KMS-11 (cell line): ENCODE data around the gene MYH7B.

Experiments
- H2AFZ ChIP-seq: fragments of 200-600 bp; sonication (generic); 2 replicates; pipeline ENCODE4 v1.6.1; 2016; ENCODE audit warnings: antibody characterized with exemption, mixed run types, low read depth
- H3K27ac ChIP-seq: fragments of 200-600 bp; sonication (generic); 2 replicates; pipeline ENCODE4 v1.6.1; 2016; ENCODE audit warnings: mild to moderate bottlenecking, mixed run types
- H3K27me3 ChIP-seq: fragments of 200-600 bp; sonication (generic); 2 replicates; pipeline ENCODE4 v1.6.1; 2017; ENCODE audit warnings: mild to moderate bottlenecking, low read depth, mixed run types, moderate library complexity; ENCODE audit not compliant: insufficient read depth
- H3K36me3 ChIP-seq: fragments of 200-600 bp; sonication (generic); 2 replicates; pipeline ENCODE4 v1.6.1; 2017; ENCODE audit warnings: mild to moderate bottlenecking, mixed run types; ENCODE audit not compliant: insufficient read depth
- H3K4me1 ChIP-seq: fragments of 200-600 bp; sonication (generic); 2 replicates; pipeline ENCODE4 v1.6.1; 2016; ENCODE audit warnings: mild to moderate bottlenecking, low read depth, mixed run types; ENCODE audit not compliant: poor library complexity, severe bottlenecking
- H3K4me2 ChIP-seq: fragments of 200-600 bp; sonication (generic); 2 replicates; pipeline ENCODE4 v1.7.0; 2016; ENCODE audit warnings: mild to moderate bottlenecking, mixed run types
- H3K4me3 ChIP-seq: fragments of 200-600 bp; sonication (generic); IDR thresholded peaks from 2 replicates; pipeline ENCODE4 v1.6.1; 2017; ENCODE audit warnings: low read depth, low read length, mixed read lengths; ENCODE audit not compliant: insufficient read depth
- H3K79me2 ChIP-seq: fragments of 200-600 bp; sonication (generic); 2 replicates; pipeline ENCODE4 v1.6.1; 2016; ENCODE audit warnings: low read depth, mixed run types; ENCODE audit not compliant: insufficient read depth
- H3K9ac ChIP-seq: fragments of 200-600 bp; sonication (generic); 2 replicates; pipeline ENCODE4 v1.6.1; 2016; ENCODE audit warnings: mild to moderate bottlenecking, mixed run types
- H4K20me1 ChIP-seq: fragments of 200-600 bp; sonication (generic); 2 replicates; pipeline ENCODE4 v1.6.1; 2016; ENCODE audit warnings: mild to moderate bottlenecking, mixed run types; ENCODE audit not compliant: insufficient read depth
- TF ChIP-seq, protein P1 (sequence below): fragments of 200-600 bp; sonication (generic); conservative IDR thresholded peaks from 2 replicates; pipeline ENCODE4 v1.6.1; 2017; ENCODE audit warnings: low read depth, mild to moderate bottlenecking, antibody characterized with exemption, low read length, moderate library complexity, mixed read lengths

Gene MYH7B

DNA sequence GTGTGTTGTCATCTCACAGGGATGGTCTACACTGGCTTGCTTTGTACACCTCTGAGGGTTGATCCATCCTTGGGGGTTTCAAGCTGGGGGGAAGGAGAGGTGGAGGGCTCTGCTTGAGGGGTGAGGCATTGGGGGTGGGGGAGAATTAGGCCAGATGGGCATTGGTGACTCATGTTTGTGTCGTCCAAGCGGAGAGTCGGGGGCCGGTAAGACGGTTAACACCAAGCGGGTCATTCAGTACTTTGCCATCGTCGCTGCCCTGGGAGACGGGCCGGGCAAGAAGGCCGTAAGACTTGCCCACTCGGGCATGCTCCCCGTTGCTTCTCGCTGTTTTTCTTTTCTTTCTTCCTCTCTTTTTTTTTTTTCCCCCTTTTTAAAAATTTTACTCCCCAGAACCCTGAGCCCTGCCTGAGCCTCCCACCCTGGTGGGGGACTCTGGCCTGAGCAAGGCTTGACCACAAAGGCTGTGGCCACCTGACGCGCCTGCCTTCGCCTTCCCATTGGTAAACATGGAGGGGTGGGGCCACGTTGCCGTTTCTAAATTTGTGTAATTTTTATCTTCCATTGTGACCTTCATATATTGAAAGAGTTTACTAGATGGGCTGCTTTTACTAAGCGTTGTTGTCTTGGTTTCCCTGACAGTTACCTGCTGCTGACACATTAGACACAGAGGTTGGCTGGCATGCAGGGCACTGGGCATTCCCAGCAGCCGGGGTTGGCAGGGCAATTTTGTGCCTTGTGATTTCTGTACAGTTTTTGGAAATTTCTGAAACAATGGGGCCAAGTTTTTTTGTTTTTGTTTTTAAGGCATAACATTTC is 26.8 kb downstream of the MYH7B start:
- TF ChIP-seq, protein P1, sequence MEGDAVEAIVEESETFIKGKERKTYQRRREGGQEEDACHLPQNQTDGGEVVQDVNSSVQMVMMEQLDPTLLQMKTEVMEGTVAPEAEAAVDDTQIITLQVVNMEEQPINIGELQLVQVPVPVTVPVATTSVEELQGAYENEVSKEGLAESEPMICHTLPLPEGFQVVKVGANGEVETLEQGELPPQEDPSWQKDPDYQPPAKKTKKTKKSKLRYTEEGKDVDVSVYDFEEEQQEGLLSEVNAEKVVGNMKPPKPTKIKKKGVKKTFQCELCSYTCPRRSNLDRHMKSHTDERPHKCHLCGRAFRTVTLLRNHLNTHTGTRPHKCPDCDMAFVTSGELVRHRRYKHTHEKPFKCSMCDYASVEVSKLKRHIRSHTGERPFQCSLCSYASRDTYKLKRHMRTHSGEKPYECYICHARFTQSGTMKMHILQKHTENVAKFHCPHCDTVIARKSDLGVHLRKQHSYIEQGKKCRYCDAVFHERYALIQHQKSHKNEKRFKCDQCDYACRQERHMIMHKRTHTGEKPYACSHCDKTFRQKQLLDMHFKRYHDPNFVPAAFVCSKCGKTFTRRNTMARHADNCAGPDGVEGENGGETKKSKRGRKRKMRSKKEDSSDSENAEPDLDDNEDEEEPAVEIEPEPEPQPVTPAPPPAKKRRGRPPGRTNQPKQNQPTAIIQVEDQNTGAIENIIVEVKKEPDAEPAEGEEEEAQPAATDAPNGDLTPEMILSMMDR = no peak
- peaks cover 4% of the 10 kb centered on the region; the same call in 1 of the 2 replicates for H3K27me3 ChIP-seq
- H3K27ac ChIP-seq = no peak overlapping the region
- H3K36me3 ChIP-seq = no peaks in the 10 kb centered on the region
- H3K4me1 ChIP-seq = no peaks in the 10 kb centered on the region
- H3K79me2 ChIP-seq = no peaks in the 10 kb centered on the region
- H3K4me3 ChIP-seq = no peak overlapping the region
- no peak overlapping the region for H3K9ac ChIP-seq
- H3K4me2 ChIP-seq = no peak overlapping the region
- no peak overlapping the region for H2AFZ ChIP-seq
- no peaks in the 10 kb centered on the region for H4K20me1 ChIP-seq

DNA sequence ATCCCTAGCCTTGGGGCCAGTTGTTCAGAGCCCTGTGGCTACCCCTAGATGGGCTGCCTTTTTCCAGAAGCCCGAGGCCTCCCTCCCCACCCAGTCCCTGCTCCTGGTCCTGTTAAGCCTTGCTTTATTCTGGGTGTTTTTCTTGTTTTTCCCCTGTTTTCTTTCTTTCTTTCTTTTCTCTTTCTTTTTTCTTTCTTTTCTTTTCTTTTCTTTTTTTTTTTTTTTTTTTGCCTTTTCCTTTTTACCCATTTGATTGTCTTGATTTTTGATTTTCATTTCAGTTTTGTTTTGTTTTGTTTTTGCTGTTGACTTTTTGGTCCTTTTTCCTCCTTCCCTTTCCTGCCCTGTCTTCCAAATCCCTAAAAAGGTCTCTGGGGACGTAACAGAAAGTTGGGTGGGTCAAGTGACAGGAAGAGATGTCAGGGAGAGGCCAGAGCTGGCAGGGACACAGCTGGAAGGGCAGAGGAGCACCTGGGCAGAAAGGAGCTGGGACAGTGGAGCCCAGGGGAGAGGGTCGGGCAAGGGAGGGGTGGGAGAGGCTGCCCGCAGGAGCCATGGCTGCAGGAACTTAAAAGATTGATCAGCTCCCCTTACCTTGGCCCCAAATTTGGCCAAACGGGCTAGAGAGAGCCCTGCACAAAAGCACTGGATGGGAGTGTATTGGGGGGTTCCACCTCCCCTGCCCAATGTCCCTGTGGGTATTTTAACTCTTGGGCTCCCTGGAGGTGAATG is 27.6 kb downstream of the MYH7B start:
- H3K4me2 ChIP-seq = no peak overlapping the region
- no peak overlapping the region for H3K4me3 ChIP-seq

DNA sequence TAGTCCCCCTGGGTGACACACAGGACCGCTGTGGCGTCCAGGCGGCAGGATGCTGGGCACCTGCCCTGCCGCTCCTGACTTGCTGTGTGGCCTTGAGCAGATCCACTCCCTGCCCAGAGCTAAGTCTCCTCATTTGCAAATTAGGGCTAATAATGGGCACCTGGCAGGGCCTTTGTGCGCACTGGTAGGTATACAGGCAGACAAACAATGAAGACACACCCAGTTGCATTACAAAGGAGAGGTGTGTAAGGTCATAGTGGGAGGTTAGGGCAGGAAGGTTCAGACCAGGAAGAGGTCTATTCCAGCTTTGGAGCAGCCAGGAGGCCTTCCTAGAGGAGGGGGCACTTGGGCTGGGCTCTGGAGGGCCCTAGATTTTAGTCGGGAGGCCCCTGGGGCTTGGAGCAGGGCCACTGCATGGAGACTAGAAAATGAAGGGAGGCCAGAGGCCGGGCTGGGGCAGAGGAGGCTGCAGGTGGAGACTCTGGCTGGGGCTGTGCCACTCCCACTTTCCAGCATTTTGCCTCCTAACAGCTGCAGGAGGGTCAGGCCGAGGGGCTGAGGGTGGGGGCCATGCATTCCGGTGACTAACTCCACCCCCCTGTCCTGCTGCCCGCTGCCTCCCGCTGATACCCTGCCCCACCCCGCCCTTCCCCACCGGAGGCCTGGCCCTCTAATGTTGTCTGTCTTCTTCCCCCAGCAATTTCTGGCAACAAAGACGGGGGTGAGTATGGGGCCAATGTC is 28.5 kb downstream of the MYH7B start:
- Histone ChIP-seq H3K4me2 (no peak overlapping the region), H3K4me3 (no peak overlapping the region)

More for the DNA sequence above, 27.6 kb downstream of the MYH7B start:
- Histone ChIP-seq H3K4me1 (no peaks in the 10 kb centered on the region), H3K27me3 (peaks cover 4% of the 10 kb centered on the region; the same call in 1 of the 2 replicates), H4K20me1 (no peaks in the 10 kb centered on the region), H3K9ac (no peak overlapping the region), H3K36me3 (no peaks in the 10 kb centered on the region), H2AFZ (no peak overlapping the region), H3K27ac (no peak overlapping the region), H3K79me2 (no peaks in the 10 kb centered on the region)
- TF ChIP-seq, protein P1 = no peak

DNA sequence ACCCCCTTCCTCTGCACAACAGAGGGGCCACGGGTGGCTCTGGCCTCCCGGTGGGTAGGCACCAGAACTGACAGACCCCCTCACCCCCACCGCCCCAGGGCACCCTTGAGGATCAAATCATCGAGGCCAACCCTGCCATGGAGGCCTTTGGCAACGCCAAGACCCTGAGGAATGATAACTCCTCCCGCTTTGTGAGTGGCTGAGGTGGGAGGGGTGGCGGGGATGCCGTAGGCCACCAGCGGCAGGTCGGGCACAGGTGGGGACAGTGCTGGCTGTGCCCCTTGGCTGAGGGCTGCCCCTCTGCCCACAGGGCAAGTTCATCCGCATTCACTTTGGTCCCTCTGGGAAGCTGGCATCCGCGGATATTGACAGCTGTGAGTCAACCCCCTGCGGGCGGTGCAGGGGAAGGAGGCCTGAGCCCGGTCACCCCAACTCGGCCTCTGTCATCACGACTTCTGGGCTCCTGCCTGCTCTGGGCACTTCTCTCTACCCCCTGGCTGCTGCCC is 29.1 kb downstream of the MYH7B start:
- H3K9ac ChIP-seq = no peak overlapping the region
- H3K27ac ChIP-seq = no peak overlapping the region
- no peaks in the 10 kb centered on the region for H4K20me1 ChIP-seq
- no peak overlapping the region for H2AFZ ChIP-seq
- H3K36me3 ChIP-seq = no peaks in the 10 kb centered on the region
- H3K4me2 ChIP-seq = no peak overlapping the region
- H3K4me3 ChIP-seq = no peak overlapping the region
- H3K27me3 ChIP-seq = peaks cover 4% of the 10 kb centered on the region; the same call in 1 of the 2 replicates
- H3K79me2 ChIP-seq = no peaks in the 10 kb centered on the region
- H3K4me1 ChIP-seq = no peaks in the 10 kb centered on the region
- TF ChIP-seq, protein P1 = no peak

More for the DNA sequence above, 28.5 kb downstream of the MYH7B start:
- peaks cover 4% of the 10 kb centered on the region; the same call in 1 of the 2 replicates for H3K27me3 ChIP-seq
- TF ChIP-seq, protein P1 = no peak
- H2AFZ ChIP-seq = no peak overlapping the region
- no peaks in the 10 kb centered on the region for H4K20me1 ChIP-seq
- no peaks in the 10 kb centered on the region for H3K4me1 ChIP-seq
- no peaks in the 10 kb centered on the region for H3K79me2 ChIP-seq
- no peak overlapping the region for H3K9ac ChIP-seq
- H3K36me3 ChIP-seq = no peaks in the 10 kb centered on the region
- H3K27ac ChIP-seq = no peak overlapping the region
